ENCODE results near the gene TEAD4.

TEAD4 gene

GRCh38 chr12:3015356-3015755 is 56.2 kb downstream of the TEAD4 start:
- TF ChIP-seq, protein P1, sequence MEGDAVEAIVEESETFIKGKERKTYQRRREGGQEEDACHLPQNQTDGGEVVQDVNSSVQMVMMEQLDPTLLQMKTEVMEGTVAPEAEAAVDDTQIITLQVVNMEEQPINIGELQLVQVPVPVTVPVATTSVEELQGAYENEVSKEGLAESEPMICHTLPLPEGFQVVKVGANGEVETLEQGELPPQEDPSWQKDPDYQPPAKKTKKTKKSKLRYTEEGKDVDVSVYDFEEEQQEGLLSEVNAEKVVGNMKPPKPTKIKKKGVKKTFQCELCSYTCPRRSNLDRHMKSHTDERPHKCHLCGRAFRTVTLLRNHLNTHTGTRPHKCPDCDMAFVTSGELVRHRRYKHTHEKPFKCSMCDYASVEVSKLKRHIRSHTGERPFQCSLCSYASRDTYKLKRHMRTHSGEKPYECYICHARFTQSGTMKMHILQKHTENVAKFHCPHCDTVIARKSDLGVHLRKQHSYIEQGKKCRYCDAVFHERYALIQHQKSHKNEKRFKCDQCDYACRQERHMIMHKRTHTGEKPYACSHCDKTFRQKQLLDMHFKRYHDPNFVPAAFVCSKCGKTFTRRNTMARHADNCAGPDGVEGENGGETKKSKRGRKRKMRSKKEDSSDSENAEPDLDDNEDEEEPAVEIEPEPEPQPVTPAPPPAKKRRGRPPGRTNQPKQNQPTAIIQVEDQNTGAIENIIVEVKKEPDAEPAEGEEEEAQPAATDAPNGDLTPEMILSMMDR (conservative IDR thresholded peaks at IDR 0.05; ENCODE audit: low read depth, low read length), result no peak
- H3K4me3 ChIP-seq (ENCODE audit: low read length), result no peak overlapping the region
- DNase-seq (ENCODE audit: low read depth), result no peak

- H3K4me3 ChIP-seq (ENCODE audit: low read length), result no peak overlapping the region
- TF ChIP-seq, protein P1 (conservative IDR thresholded peaks at IDR 0.05; ENCODE audit: low read depth, low read length), result no peak
- no peak for DNase-seq (ENCODE audit: low read depth)
These were observed 57.0 kb downstream of the TEAD4 start for GRCh38 chr12:3016191-3016590.

DNA sequence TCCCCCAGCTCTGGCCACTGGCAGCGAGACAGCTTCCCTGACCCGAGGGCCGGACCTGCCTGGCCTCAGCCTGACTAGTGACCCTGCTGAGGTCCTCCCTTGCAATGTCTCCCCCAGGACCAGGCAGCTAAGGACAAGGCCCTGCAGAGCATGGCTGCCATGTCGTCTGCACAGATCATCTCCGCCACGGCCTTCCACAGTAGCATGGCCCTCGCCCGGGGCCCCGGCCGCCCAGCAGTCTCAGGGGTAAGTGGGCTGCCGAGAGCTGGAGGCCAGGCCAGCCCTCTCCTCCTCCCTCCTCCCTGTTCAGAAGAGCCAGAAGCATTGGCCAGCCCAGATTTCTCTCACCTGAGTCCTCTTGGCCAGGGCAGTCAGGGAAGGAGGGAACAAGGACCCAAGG is 58.1 kb downstream of the TEAD4 start:
- H3K4me3 ChIP-seq (ENCODE audit: low read length), result no peak overlapping the region
- TF ChIP-seq, protein P1 (conservative IDR thresholded peaks at IDR 0.05; ENCODE audit: low read depth, low read length), result no peak
- no peak for DNase-seq (ENCODE audit: low read depth)

DNA sequence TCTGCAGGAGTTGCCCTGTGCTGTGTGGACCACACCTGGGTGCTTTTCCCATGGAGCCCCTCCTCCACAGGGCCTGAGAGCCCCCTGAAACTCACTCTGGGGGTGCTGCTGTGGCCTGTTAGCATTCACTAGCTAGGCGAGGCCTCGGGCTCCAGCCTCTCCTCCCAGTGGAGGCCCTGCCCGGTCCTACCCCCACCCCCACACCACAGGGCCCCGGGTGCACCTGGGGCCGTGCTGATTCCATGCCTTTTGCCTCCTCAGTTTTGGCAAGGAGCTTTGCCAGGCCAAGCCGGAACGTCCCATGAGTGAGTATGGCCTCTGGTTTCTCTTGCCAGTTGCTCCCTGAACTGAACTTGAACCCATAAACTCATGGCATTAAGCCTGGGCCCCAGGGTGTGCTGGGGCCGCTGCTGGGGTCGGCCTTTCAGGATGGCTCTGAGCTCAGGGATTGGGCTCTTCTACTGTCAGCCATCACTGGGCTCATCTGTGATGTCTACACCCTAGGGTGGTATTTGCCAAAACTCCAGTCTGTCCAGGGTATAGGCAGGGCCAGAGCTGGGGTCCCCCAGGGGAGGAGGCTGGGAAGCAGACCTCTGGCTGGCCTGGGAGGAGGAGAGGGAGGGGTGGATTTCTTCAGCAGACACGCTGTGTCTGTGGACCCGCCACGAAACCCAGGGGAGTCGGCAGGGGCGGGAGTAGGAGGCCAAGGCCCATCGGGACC is 59.2 kb downstream of the TEAD4 start:
- no peak for DNase-seq (ENCODE audit: low read depth)
- no peak overlapping the region for H3K4me3 ChIP-seq (ENCODE audit: low read length)
- TF ChIP-seq, protein P1 (conservative IDR thresholded peaks at IDR 0.05; ENCODE audit: low read depth, low read length), result no peak

GRCh38 chr12:3019005-3019680 is 59.9 kb downstream of the TEAD4 start:
- no peak for DNase-seq (ENCODE audit: low read depth)
- TF ChIP-seq, protein P1 (conservative IDR thresholded peaks at IDR 0.05; ENCODE audit: low read depth, low read length), result no peak
- no peak overlapping the region for H3K4me3 ChIP-seq (ENCODE audit: low read length)

GRCh38 chr12:3020399-3020798 is 61.2 kb downstream of the TEAD4 start:
- DNase-seq (ENCODE audit: low read depth), result no peak
- TF ChIP-seq, protein P1 (conservative IDR thresholded peaks at IDR 0.05; ENCODE audit: low read depth, low read length), result no peak
- no peak overlapping the region for H3K4me3 ChIP-seq (ENCODE audit: low read length)
